Colonic mucosa (tissue), 4 donors: Measurements from ENCODE around the gene SPINK5. TPM values are rescaled to one million over a fixed set of nuclear protein-coding genes. Genes with fewer than 3 reads are reported as not detected.

ENCODE experiments used
- DNase-seq: peaks from one replicate; pipeline ENCODE4 v3.0.0-alpha.2; 2020
- H3K27ac ChIP-seq: fragments of 200-600 bp; one replicate; pipeline ENCODE4 v1.8.0; 2021
- H3K27me3 ChIP-seq: fragments of 200-600 bp; one replicate; pipeline ENCODE4 v1.8.0; 2021
- H3K36me3 ChIP-seq: fragments of 200-600 bp; one replicate; pipeline ENCODE4 v1.8.0; 2021
- H3K4me1 ChIP-seq: fragments of 200-600 bp; one replicate; pipeline ENCODE4 v1.8.0; 2021; ENCODE audit warnings: mild to moderate bottlenecking
- H3K4me3 ChIP-seq: fragments of 200-600 bp; one replicate; pipeline ENCODE4 v1.8.0; 2021
- H3K9ac ChIP-seq, 2 donors: one replicate each; pipeline ENCODE4 v1.7.0; 2013; ENCODE audit warnings: control low read depth in 2 of 2, low read depth in 2 of 2, low read length in 2 of 2
- H3K9me3 ChIP-seq: fragments of 200-600 bp; one replicate; pipeline ENCODE4 v1.8.0; 2021
- intact Hi-C: fragments of 100-400 bp; cut with DNase I; formaldehyde crosslinking; loops from one replicate; pipeline ENCODE4 v1.14.1; 2022
- total RNA-seq, 2 donors: library from RNA; stranded (reverse); fragmentation: NEBNext Ultra II Directional in 1 of 2; extraction: Animal tissue kit (Norgen Biotek cat#: 25700) in 1 of 2; gene quantifications; one replicate each; pipeline ENCODE4 v1.2.1, GENCODE V29; 2021
- TF ChIP-seq, protein P1 (sequence below): fragments of 200-600 bp; IDR thresholded peaks from one replicate; pipeline ENCODE4 v1.8.0; 2022; ENCODE audit warnings: antibody characterized with exemption, mild to moderate bottlenecking
- donor health status: healthy.
- donor health status: DM: no; HTN: no; CAD: no.
- donor health status: DM: no; HTN: no; CAD: no.

SPINK5 gene
- total RNA-seq, 2 donors from 2014 or later = 25.6 to 29.0 TPM

DNA sequence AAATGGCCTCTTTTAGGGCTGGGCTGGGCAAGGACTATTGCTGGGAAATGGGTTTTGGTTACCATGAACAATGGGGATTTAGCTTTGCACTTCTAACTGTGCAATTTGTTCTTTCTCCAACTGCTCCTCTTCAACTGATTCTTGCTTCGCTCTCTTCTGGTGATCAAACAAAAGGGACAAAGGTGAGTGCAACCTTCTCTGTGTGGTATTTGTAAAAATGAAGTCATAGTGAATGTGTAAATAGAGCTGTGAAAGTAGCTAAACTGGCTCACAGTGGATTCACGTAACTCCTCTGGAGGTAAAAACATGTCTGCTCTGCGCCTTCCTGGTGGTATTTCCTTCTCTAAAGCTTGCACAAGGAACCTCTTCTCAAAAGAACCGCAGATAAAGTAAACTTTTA lies 83.6 kb downstream of the SPINK5 start:
- peaks cover 3% of the 10 kb centered on the region for H3K4me1 ChIP-seq
- no peaks in the 10 kb centered on the region for H3K9me3 ChIP-seq
- no peak overlapping the region for H3K9ac ChIP-seq
- DNase-seq = peak; percentile 35
- H3K27ac ChIP-seq = peak overlapping the region; percentile 74
- H3K4me3 ChIP-seq = no peak overlapping the region
- intact Hi-C loops = no loop called here
- TF ChIP-seq, protein P1, sequence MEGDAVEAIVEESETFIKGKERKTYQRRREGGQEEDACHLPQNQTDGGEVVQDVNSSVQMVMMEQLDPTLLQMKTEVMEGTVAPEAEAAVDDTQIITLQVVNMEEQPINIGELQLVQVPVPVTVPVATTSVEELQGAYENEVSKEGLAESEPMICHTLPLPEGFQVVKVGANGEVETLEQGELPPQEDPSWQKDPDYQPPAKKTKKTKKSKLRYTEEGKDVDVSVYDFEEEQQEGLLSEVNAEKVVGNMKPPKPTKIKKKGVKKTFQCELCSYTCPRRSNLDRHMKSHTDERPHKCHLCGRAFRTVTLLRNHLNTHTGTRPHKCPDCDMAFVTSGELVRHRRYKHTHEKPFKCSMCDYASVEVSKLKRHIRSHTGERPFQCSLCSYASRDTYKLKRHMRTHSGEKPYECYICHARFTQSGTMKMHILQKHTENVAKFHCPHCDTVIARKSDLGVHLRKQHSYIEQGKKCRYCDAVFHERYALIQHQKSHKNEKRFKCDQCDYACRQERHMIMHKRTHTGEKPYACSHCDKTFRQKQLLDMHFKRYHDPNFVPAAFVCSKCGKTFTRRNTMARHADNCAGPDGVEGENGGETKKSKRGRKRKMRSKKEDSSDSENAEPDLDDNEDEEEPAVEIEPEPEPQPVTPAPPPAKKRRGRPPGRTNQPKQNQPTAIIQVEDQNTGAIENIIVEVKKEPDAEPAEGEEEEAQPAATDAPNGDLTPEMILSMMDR = no peak
- H3K27me3 ChIP-seq = no peaks in the 10 kb centered on the region
- no peaks in the 10 kb centered on the region for H3K36me3 ChIP-seq

DNA sequence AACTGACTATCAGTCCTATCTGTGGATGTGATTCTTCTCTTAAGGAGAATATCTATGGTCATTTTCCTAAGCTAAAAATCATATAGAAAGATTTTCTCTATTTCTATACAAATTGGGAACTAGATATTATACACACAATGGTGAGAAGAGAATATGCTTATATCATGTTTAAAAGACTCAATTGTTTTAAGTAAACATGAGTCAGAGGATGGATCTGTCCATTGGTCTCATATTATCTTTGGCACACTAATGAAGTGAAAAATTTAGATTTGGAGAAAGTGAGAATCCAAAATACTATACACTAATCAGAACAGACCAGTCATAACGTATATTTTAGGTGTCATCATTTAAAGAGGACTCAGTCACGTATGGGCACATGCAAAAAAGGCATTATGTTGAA lies 88.1 kb downstream of the SPINK5 start:
- H3K4me3 ChIP-seq = no peak overlapping the region
- no peak overlapping the region for H3K27ac ChIP-seq
- no peaks in the 10 kb centered on the region for H3K36me3 ChIP-seq
- intact Hi-C loops = no loop called here
- no peaks in the 10 kb centered on the region for H3K9me3 ChIP-seq
- TF ChIP-seq, protein P1 = no peak
- no peaks in the 10 kb centered on the region for H3K27me3 ChIP-seq
- peaks cover 3% of the 10 kb centered on the region for H3K4me1 ChIP-seq
- DNase-seq = no peak
- no peak overlapping the region for H3K9ac ChIP-seq

DNA sequence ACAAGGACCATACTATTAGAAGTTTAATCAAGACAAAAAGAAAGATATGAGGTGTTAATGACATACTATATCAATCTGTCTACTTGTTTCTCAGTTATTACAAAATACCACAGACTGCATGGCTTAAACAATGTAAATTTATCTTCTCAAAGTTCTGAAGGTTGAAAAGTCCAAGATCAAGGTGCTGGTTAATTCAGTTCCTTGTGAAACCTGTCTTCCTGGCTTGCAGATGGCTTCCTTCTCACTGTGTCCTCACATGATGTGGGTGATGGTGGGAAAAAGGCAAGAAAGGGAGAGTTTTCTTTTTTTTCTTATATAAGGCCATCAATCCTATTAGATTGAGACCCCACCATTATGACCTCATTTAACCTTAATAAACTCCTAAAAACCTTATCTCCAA lies 89.0 kb downstream of the SPINK5 start:
- Histone ChIP-seq H3K4me3 (no peak overlapping the region), H3K4me1 (peaks cover 2% of the 10 kb centered on the region), H3K27me3 (no peaks in the 10 kb centered on the region), H3K9me3 (no peaks in the 10 kb centered on the region), H3K36me3 (no peaks in the 10 kb centered on the region), H3K27ac (no peak overlapping the region), H3K9ac (no peak overlapping the region)
- intact Hi-C loops = no loop called here
- DNase-seq = no peak
- TF ChIP-seq, protein P1 = no peak

DNA sequence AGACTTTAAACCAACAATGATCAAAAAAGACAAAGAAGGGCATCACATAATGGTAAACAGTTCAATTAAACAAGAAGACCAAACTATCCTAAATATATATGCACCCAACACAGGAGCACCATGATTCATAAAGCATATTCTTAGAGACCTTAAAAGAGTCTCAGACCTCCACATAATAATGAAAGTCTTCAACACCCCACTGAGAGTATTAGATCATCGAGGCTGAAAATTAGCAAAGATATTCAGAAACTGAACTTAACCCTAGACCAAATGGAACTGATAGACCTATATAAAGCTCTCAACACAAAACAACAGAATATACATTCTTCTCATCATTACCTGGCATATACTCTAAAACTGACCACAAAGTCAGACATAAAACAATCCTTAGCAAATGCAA lies 92.8 kb downstream of the SPINK5 start:
- intact Hi-C loops = no loop called here
- Histone ChIP-seq H3K27ac (no peak overlapping the region), H3K4me1 (no peaks in the 10 kb centered on the region), H3K36me3 (no peaks in the 10 kb centered on the region), H3K4me3 (no peak overlapping the region), H3K9me3 (no peaks in the 10 kb centered on the region), H3K9ac (no peak overlapping the region), H3K27me3 (no peaks in the 10 kb centered on the region)
- no peak for DNase-seq
- TF ChIP-seq, protein P1 = no peak

DNA sequence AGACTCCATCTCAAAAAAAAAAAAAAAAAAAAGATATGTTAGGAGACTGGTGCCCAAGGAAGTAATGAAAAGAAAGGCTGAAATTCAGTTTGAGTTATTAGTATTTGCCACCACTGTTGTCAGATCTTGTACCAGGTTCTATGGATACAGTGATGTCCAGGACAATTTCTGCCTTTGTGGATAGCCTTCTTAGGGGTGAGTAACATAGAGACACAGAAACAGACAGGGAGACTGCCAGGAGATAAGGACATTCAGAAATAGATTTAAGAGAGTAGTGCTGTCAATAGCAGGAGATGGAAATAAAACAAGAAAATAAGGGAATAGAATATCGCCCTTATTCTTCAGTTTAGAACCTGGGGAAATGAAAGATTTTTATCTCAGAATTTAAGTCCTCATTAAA lies 98.3 kb downstream of the SPINK5 start:
- Histone ChIP-seq H3K4me1 (no peaks in the 10 kb centered on the region), H3K27me3 (no peaks in the 10 kb centered on the region), H3K9me3 (no peaks in the 10 kb centered on the region), H3K36me3 (no peaks in the 10 kb centered on the region), H3K27ac (no peak overlapping the region), H3K9ac (no peak overlapping the region), H3K4me3 (no peak overlapping the region)
- TF ChIP-seq, protein P1 = no peak
- no peak for DNase-seq
- intact Hi-C loops = no loop called here

DNA sequence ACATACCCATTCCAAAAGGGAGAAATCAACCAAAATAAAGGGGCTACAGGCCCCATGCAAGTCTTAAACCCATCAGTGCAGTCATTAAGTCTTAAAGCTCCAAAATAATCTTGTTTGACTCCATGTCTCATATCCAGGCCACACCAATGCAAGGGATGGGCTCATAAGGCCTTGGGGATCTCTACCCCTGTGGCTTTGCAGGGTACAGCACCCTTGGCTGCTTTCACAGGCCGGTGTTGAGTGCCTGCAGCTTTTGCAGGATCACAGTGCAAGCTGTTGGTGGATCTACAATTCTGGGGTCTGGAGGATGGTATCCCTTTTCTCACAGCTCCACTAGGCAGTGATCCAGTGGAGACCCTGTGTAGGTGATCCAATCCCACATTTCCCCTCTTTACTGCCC lies 99.6 kb downstream of the SPINK5 start:
- intact Hi-C loops = no loop called here
- TF ChIP-seq, protein P1 = no peak
- H3K36me3 ChIP-seq = no peaks in the 10 kb centered on the region

More for the DNA sequence above, 99.6 kb downstream of the SPINK5 start:
- Histone ChIP-seq H3K27ac (no peak overlapping the region), H3K9ac (no peak overlapping the region), H3K27me3 (no peaks in the 10 kb centered on the region), H3K4me1 (no peaks in the 10 kb centered on the region), H3K9me3 (no peaks in the 10 kb centered on the region), H3K4me3 (no peak overlapping the region)
- no peak for DNase-seq
